GM19372 (cell line): Measurements from ENCODE around the gene FBRSL1.

Experiments
- ATAC-seq: cut with Tn5 transposase; IDR thresholded peaks from one replicate; pipeline ENCODE4 v1.9.1; 2021; ENCODE audit warnings: mild to moderate bottlenecking, low read depth, moderate library complexity; ENCODE audit not compliant: unreplicated experiment

FBRSL1 gene

GRCh38 chr12:132550014-132550802, 60.3 kb downstream of the FBRSL1 start:
- ATAC-seq = no peak

GRCh38 chr12:132550830-132551640, 61.1 kb downstream of the FBRSL1 start:
- ATAC-seq = no peak

GRCh38 chr12:132551641-132552031, 61.7 kb downstream of the FBRSL1 start:
- no peak for ATAC-seq

GRCh38 chr12:132554845-132555630, 65.1 kb downstream of the FBRSL1 start:
- no peak for ATAC-seq

- ATAC-seq = no peak
Measured at GRCh38 chr12:132555686-132556085, 65.7 kb downstream of the FBRSL1 start.

GRCh38 chr12:132556216-132556615, 66.3 kb downstream of the FBRSL1 start:
- ATAC-seq = no peak

GRCh38 chr12:132556801-132557200, 66.8 kb downstream of the FBRSL1 start:
- no peak for ATAC-seq

- ATAC-seq = no peak
Measured at GRCh38 chr12:132557291-132558015, 67.5 kb downstream of the FBRSL1 start.

- ATAC-seq = no peak
Measured at GRCh38 chr12:132558042-132558856, 68.3 kb downstream of the FBRSL1 start.

- ATAC-seq = no peak
Measured at GRCh38 chr12:132558861-132559623, 69.1 kb downstream of the FBRSL1 start.

- no peak for ATAC-seq
Measured at GRCh38 chr12:132559652-132560363, 69.9 kb downstream of the FBRSL1 start.

- ATAC-seq = no peak
Measured at GRCh38 chr12:132560364-132560613, 70.3 kb downstream of the FBRSL1 start.

- no peak for ATAC-seq
Measured at GRCh38 chr12:132560614-132561426, 70.9 kb downstream of the FBRSL1 start.
